ENCODE measurements around the gene BABAM2.

GRCh38 chr2:28185891-28186290 is 295.4 kb downstream of the BABAM2 start:
- TF ChIP-seq CTCF (IDR thresholded peaks at IDR 0.05) (no peak), POLR2A (IDR thresholded peaks at IDR 0.05) (no peak), POLR2AphosphoS5 (IDR thresholded peaks at IDR 0.05; ENCODE audit: insufficient read depth in 1 of 2, low read depth in 1 of 2) (no peak)

Data from vagina (tissue), 2 donors.